ENCODE results near the gene DCBLD1. TPM values are rescaled to one million over a fixed set of nuclear protein-coding genes. Genes with fewer than 3 reads are reported as not detected.

DCBLD1 gene
- total RNA-seq, 2 experiments from 2014 or later: 7.8 to 10.6 TPM

DNA sequence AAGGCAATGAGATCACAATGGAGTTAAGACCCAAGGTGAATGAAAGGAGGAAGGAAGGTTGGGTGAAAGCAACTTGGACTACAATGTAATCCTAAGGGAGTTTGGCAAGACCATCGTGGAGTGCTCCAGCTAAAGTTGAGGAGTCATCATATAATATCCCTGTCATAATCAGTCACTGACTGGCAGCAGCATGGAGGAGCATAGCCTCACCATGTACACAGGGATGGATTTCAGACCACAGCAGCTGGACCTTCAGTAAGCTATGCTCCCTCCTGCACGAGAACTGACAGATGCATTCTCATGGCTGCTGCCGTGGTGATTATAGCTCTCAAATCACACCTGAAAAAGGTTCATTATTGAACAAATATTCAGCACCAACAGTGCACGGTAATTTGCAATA is 76.8 kb downstream of the DCBLD1 start:
- peaks cover 6% of the 10 kb centered on the region for H3K36me3 Mint-ChIP-seq (ENCODE audit: low read depth)
- no peak for DNase-seq
- no peaks in the 10 kb centered on the region for H3K27me3 Mint-ChIP-seq
- ChIA-PET POLR2A (no interaction called here), CTCF (interaction anchor here (0.7 to 0.9 kb wide), 3 partner anchors 9 to 81 kb away, joined by 3 to 4 read pairs (median 3); no protein-coding TSS in a partner anchor)
- H3K27ac Mint-ChIP-seq: no peak overlapping the region
- peaks cover 5% of the 10 kb centered on the region for H3K4me1 Mint-ChIP-seq
- no peaks in the 10 kb centered on the region for H3K9me3 Mint-ChIP-seq
- H3K4me3 Mint-ChIP-seq: no peak overlapping the region

DNA sequence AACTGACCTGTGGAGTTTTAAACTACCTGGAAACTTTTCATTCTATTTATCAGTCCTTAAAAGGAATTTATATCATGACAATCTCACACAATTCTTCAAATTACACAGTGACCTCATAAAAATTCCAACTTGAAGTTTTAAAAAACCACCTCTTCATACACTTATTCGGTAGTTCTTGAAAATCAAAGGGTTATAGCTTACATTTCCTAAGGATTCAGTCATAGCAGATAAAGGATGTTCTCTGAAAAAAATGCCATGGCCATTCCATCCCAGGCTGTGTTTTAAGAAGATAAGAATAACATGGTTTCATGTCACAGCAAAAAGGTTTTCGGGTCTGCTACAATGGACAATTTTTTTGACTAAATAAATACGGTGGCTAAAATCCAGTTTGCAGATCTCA is 78.7 kb downstream of the DCBLD1 start:
- no peaks in the 10 kb centered on the region for H3K9me3 Mint-ChIP-seq
- no peaks in the 10 kb centered on the region for H3K4me1 Mint-ChIP-seq
- POLR2A ChIA-PET: no interaction called here

DNA sequence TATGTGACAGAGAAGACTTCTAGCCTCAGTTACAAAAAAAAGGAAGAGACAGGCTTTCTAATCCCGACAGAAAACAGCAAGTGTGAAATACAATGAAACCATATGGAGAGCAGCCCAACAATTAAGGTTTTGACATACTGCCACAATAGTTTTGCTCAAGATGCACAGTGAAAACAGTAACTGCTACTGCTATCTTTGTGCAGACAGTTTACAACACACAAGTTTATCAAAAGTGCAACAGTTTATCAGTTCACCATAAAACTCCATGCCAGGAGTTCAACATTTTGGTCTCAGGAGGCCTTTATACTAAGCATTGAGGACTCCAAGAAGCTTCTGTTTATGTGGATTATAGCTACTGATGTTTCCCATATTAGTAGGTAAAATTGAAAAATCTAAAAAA is 82.2 kb downstream of the DCBLD1 start:
- H3K9me3 Mint-ChIP-seq: no peaks in the 10 kb centered on the region
- no peak for DNase-seq
- H3K27ac Mint-ChIP-seq: no peak overlapping the region
- peaks cover 11% of the 10 kb centered on the region for H3K4me1 Mint-ChIP-seq
- H3K36me3 Mint-ChIP-seq (ENCODE audit: low read depth): peaks cover 33% of the 10 kb centered on the region
- H3K27me3 Mint-ChIP-seq: no peaks in the 10 kb centered on the region
- H3K4me3 Mint-ChIP-seq: no peak overlapping the region
- CTCF ChIA-PET: interaction anchor here (0.6 to 1.7 kb wide), 2 partner anchors 10 to 115 kb away, joined by 3 to 5 read pairs; no protein-coding TSS in a partner anchor
- POLR2A ChIA-PET: interaction anchor here (0.8 kb wide), 1 partner anchor 86 kb away, joined by 3 read pairs; no protein-coding TSS in a partner anchor

More for the DNA sequence above, 78.7 kb downstream of the DCBLD1 start:
- no peak for DNase-seq
- H3K27me3 Mint-ChIP-seq: no peaks in the 10 kb centered on the region
- peaks cover 11% of the 10 kb centered on the region for H3K36me3 Mint-ChIP-seq (ENCODE audit: low read depth)
- H3K27ac Mint-ChIP-seq: no peak overlapping the region
- H3K4me3 Mint-ChIP-seq: no peak overlapping the region
- CTCF ChIA-PET: interaction anchor here (1.8 kb wide), 1 partner anchor 25 kb away, joined by 5 read pairs; no protein-coding TSS in a partner anchor

DNA sequence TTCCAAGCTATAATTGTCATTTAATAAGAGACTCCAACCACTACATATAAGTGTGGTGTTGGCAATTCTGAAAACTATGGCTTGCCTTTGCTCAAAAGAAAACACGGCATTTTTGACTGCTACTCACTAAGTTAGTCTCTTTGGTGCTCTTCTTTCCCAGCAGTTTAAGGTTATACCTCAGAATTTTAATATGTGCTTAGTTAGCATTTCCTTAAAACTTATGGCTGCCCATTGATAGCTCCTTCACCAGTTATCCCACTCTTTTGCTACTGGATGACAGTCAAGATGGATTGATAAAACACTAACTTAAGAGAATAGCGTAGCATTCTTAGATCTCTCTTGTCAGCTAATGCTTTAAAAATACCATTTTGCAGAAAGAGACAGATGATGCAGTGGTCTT is 85.8 kb downstream of the DCBLD1 start:
- Mint-ChIP-seq H3K27ac (no peak overlapping the region), H3K4me3 (no peak overlapping the region), H3K9me3 (no peaks in the 10 kb centered on the region), H3K27me3 (no peaks in the 10 kb centered on the region), H3K4me1 (peaks cover 13% of the 10 kb centered on the region), H3K36me3 (ENCODE audit: low read depth) (peaks cover 49% of the 10 kb centered on the region)
- POLR2A ChIA-PET: no interaction called here
- DNase-seq: no peak
- CTCF ChIA-PET: interaction anchor here (0.6 to 1.6 kb wide), 4 partner anchors 8 to 136 kb away, joined by 3 to 4 read pairs (median 4); no protein-coding TSS in a partner anchor

DNA sequence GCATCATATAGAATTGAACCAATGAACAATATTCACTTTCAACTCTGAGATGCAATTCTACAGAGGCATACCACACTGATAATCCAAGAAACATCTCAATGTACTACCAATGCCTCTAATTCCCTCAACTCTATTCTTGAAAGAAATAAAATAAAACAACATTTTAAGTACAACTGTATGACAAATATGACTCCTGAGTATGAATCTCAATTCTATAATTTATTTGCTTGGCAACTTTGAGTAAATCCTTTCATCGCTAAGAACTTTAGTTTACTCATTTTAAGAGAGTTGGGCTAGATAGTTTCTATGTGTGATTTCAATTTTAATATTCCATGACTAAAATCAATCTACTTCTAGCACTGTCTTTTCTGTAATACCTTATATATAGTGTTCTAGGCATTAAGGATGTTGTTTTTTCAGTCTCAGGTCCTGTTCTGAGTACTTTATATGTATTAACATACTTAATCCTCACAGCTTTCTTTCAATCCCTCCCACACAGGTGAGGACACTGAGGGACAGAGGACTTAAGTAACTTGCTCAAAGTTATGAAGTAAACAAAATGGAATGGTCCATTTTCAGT is 86.4 kb downstream of the DCBLD1 start:
- Mint-ChIP-seq H3K9me3 (no peaks in the 10 kb centered on the region), H3K27me3 (no peaks in the 10 kb centered on the region), H3K27ac (no peak overlapping the region), H3K36me3 (ENCODE audit: low read depth) (peaks cover 55% of the 10 kb centered on the region), H3K4me3 (no peak overlapping the region), H3K4me1 (peaks cover 13% of the 10 kb centered on the region)
- ChIA-PET CTCF (interaction anchor here (0.8 to 1.6 kb wide), 3 partner anchors 9 to 119 kb away, joined by 3 to 4 read pairs (median 3); no protein-coding TSS in a partner anchor), POLR2A (no interaction called here)
- DNase-seq: no peak

DNA sequence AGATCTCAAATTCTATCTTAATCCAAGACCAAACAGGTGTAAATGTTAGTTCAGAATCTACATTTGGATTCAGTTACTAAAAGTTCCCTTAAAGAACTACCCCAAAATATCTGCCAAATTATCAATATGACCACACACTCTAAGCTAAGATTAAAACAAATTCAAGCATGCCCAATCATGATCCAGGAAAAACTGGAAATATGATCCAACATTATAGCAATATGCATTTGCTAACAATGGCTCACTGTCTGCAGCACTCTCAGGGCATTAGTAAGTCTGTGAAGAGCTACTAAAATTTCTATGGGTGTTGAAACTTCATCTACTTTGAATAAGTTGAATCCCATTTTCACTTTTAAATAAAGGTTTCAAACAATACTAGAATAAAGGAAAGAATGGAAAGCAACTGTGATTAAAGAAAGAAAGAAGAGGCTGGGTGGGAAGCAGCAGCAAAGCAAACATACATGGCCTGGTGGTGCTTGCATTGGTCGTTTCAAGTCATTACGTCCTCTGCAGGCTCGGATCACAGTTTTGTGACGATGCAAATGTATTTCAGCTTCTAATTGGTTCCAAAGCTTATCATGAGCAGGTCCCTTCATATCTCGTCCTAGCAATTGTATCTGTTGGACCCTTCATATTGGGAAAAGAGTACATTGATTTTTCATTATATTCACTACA is 90.7 kb downstream of the DCBLD1 start:
- Mint-ChIP-seq H3K27ac (no peak overlapping the region), H3K4me1 (peaks cover 13% of the 10 kb centered on the region), H3K27me3 (no peaks in the 10 kb centered on the region), H3K36me3 (ENCODE audit: low read depth) (peaks cover 45% of the 10 kb centered on the region), H3K9me3 (no peaks in the 10 kb centered on the region), H3K4me3 (no peak overlapping the region)
- CTCF ChIA-PET: interaction anchor here (1.0 to 1.3 kb wide), 3 partner anchors 10 to 123 kb away, joined by 3 read pairs; no protein-coding TSS in a partner anchor
- no peak for DNase-seq
- POLR2A ChIA-PET: no interaction called here

DNA sequence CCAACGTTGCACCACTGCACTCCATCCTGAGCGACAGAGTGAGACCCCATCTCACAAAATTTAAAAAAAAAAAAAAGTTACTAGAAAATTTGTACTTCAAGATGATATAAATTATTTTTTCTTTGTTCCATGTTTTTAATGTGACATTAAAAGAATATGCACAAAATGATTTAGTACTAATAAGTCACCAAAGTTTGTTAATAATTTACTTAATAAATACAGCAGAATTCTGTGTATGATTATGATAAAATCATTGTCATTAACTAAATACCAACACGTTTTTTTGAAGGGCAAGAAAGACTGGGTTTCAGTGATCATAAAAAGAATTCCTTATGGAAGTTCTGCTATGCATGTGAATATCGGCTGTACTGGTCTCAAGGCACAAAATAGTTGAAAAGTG is 91.7 kb downstream of the DCBLD1 start:
- no peaks in the 10 kb centered on the region for H3K9me3 Mint-ChIP-seq
- H3K4me1 Mint-ChIP-seq: peaks cover 6% of the 10 kb centered on the region
- peaks cover 41% of the 10 kb centered on the region for H3K36me3 Mint-ChIP-seq (ENCODE audit: low read depth)
- no peaks in the 10 kb centered on the region for H3K27me3 Mint-ChIP-seq
- ChIA-PET POLR2A (no interaction called here), CTCF (interaction anchor here (1.0 kb wide), 2 partner anchors 9 to 17 kb away, joined by 3 read pairs; no protein-coding TSS in a partner anchor)
- no peak for DNase-seq
- H3K4me3 Mint-ChIP-seq: no peak overlapping the region
- H3K27ac Mint-ChIP-seq: no peak overlapping the region

DNA sequence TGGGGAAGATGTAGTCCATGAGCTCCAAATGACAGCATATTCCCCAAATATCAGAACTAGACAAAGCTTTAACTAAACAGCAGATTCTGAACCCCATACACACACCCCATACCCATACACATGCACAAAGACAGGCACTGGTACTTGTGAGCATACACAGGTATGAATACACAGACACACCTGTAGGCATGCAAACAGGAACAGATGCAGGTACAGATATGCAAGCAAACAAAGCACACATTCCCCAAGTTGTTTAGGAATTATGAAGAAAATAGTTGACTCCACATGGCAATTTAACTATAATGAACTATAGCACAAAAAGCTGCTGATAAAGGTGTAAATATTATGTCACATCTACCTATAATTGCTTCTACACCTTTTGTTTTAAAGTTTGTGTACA is 103.2 kb downstream of the DCBLD1 start:
- DNase-seq: no peak
- no peak overlapping the region for H3K4me3 Mint-ChIP-seq
- ChIA-PET CTCF (interaction anchor here (1.0 to 1.4 kb wide), 3 partner anchors 20 to 29 kb away, joined by 3 to 5 read pairs (median 5); no protein-coding TSS in a partner anchor), POLR2A (no interaction called here)
- no peaks in the 10 kb centered on the region for H3K9me3 Mint-ChIP-seq
- H3K4me1 Mint-ChIP-seq: peaks cover 1% of the 10 kb centered on the region
- peaks cover 27% of the 10 kb centered on the region for H3K36me3 Mint-ChIP-seq (ENCODE audit: low read depth)
- no peak overlapping the region for H3K27ac Mint-ChIP-seq
- no peaks in the 10 kb centered on the region for H3K27me3 Mint-ChIP-seq

DNA sequence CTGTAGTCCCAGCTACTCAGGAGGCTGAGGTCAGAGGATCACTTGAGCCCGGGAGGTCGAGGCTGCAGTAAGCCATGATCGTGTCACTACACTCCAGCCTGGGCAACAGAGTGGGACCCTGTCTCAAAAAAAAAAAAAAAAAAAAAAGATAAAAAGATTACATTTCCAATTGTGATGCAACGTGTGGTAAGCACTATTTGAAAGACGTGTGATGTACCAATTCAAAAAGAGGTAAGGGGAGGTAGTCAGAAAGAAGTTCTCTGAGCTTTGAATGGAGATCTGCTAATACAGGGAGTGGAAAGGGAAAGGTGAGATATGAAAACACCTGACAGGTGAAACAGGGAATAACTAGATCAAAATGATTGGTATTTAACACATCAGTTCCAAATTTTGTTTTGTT is 108.0 kb downstream of the DCBLD1 start:
- Mint-ChIP-seq H3K27ac (no peak overlapping the region), H3K27me3 (no peaks in the 10 kb centered on the region), H3K9me3 (no peaks in the 10 kb centered on the region), H3K36me3 (ENCODE audit: low read depth) (peaks cover 20% of the 10 kb centered on the region), H3K4me1 (peaks cover 1% of the 10 kb centered on the region), H3K4me3 (no peak overlapping the region)
- ChIA-PET POLR2A (interaction anchor here (2.0 kb wide), 1 partner anchor 12 kb away, joined by 9 read pairs; the partner anchor contains the start of gene GOPC), CTCF (interaction anchor here (0.6 to 1.4 kb wide), 4 partner anchors 12 to 968 kb away, joined by 3 to 4 read pairs (median 4); partner anchors contain the start of gene GOPC)
- no peak for DNase-seq

DNA sequence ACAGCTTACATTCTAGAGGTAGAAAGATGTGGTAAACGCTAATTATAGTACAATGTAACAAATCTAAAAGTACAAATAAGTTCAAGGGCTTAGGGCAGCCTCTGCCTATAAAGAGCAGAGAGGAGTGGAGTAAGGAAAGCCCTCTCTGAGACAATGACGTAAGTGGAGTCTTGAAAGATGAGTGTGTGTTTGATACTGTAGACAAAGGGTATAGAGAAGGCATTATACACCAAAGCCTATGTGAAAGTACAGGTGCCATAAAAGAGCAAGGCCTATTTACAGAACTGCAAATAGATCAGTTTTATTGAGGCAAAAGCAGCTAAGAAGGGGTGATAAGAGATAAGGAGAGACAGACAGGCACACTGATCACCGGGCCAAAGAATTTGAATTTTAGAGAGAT is 108.9 kb downstream of the DCBLD1 start:
- peaks cover 28% of the 10 kb centered on the region for H3K36me3 Mint-ChIP-seq (ENCODE audit: low read depth)
- H3K4me1 Mint-ChIP-seq: peaks cover 3% of the 10 kb centered on the region
- ChIA-PET POLR2A (no interaction called here), CTCF (interaction anchor here (1.2 to 1.4 kb wide), 2 partner anchors 11 to 14 kb away, joined by 4 read pairs; partner anchors contain the start of gene GOPC)
- H3K9me3 Mint-ChIP-seq: no peaks in the 10 kb centered on the region
- DNase-seq: no peak
- no peaks in the 10 kb centered on the region for H3K27me3 Mint-ChIP-seq
- no peak overlapping the region for H3K27ac Mint-ChIP-seq
- H3K4me3 Mint-ChIP-seq: no peak overlapping the region

DNA sequence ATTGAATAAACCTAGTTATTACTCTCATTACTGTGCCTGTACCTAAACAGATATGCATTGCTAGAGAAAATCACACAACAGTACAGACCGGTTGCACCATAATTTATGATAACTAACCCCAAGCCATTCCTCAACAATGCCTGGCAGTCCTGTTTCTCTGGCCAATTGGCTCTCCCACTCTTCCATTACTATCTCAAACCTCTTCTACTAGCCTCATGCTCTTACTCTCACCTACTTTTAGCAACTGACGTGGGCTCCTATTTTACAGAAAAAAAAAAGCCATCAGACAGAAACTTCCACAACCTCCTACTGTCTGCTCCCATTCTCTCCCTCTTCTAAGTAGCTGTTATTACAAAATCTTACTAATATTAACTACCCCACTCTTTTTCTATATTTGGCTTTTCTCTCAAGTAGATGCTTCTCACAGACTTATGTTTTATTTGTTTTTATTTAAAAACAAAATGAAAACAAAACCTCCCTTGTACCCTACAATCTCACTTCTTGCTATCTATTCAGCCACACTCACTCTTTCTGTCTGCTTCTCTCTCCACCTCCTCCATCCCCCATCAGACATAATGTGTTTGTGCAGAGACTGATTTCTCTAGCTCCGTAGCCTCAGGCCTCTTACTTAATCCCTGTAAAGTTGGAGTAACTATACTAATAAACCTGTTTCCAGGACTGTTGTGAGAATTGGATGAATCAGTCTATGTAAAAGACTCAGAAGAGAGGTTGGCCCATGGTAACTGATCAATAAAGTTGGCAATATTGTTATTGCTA is 110.7 kb downstream of the DCBLD1 start:
- Mint-ChIP-seq H3K4me1 (peaks cover 4% of the 10 kb centered on the region), H3K4me3 (no peak overlapping the region), H3K27me3 (no peaks in the 10 kb centered on the region), H3K36me3 (ENCODE audit: low read depth) (peaks cover 38% of the 10 kb centered on the region), H3K27ac (no peak overlapping the region), H3K9me3 (peaks cover 5% of the 10 kb centered on the region)
- DNase-seq: no peak
- ChIA-PET CTCF (interaction anchor here (1.4 kb wide), 1 partner anchor 44 kb away, joined by 3 read pairs; no protein-coding TSS in a partner anchor), POLR2A (no interaction called here)

DNA sequence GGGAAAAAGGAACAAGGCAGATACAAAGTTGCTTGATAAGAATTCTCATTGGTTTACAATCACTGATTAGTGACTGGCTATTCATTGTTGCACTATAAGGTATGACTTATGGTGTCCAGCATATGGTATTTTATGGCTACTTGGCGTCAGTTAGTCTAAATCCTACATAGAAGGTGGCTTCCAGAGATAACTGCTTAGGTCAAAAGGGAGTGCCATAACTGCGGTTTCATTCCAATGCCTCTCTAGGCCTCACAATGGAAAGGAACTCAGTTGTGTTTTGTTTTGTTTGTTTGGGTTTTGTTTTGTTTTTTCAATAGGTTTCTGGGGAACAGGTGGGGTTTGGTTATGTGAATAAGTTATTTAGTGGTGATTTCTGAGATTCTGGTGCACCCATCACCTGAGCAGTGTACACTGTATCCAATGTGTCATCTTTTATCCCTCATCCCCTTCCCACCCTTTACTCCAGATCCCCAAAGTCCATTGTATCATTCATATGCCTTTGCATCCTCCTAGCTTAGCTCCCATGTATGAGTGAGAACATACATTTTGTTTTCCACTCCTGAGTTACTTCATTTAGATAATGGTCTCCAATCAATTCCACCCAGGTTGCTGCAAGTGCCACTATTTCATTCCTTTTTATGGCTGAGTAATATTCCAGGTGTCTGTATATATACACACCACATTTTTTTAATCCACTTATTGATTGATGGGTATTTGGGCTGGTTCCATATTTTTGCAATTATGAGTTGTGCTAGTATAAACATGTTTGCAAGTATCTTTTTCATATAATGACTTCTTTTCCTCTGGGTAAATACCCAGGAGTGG is 112.8 kb downstream of the DCBLD1 start:
- peaks cover 40% of the 10 kb centered on the region for H3K36me3 Mint-ChIP-seq (ENCODE audit: low read depth)
- H3K9me3 Mint-ChIP-seq: peaks cover 5% of the 10 kb centered on the region
- ChIA-PET CTCF (interaction anchor here (1.4 kb wide), 2 partner anchors 10 to 47 kb away, joined by 3 read pairs; no protein-coding TSS in a partner anchor), POLR2A (no interaction called here)
- peaks cover 21% of the 10 kb centered on the region for H3K4me1 Mint-ChIP-seq
- no peaks in the 10 kb centered on the region for H3K27me3 Mint-ChIP-seq
- H3K27ac Mint-ChIP-seq: no peak overlapping the region
- DNase-seq: no peak
- H3K4me3 Mint-ChIP-seq: no peak overlapping the region

All from activated CD4-positive, alpha-beta memory T cell treated with anti-CD3 and anti-CD28 coated beads, Interleukin-2, amount 10 ng/mL, durations not matched to agents 7 days and 5 days (primary cell).